CD4-positive, alpha-beta T cell treated with Interleukin-17A for 1 hour (primary cell): ENCODE measurements around the gene CCN5.
"Not testable (repeated sequence)": the region's sequence is repeated elsewhere in the genome, so short reads cannot be mapped to it uniquely, and the experiment has no call there.

Experiments used
- DNase-seq: peaks from one replicate; pipeline ENCODE4 v3.0.0-alpha.2; 2020

Gene CCN5

GRCh38 chr20:44695295-44695673 lies 19.9 kb upstream of the CCN5 start:
- no peak for DNase-seq

DNA sequence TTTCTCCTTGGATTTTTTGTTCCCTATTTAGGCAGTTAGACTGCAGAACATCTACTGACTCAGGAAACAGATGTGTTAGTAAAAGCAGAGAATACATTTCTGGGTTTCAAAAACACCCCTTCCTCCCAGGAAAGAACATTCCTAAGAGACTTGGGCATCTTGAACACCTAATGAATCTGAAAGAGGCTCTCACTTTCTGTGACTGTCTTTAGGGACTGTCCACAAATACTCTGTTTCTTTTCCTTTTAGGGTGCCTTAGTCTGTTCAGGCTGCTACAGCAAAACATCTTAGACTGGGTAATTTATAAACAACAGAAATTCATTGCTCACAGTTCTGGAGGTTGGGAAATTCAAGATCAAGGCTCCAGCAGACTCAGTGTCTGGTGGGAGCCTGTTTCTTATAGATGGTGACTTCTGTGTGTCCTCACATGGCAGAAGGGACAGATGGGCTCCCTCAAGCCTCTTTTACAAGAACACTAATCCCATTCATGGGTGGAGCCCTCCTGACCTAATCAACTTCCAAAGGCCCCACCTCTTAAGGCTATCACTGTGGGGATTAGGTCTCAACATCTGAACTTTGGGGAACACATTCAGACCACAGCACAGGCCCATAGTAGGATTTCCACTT lies 19.4 kb upstream of the CCN5 start:
- no peak for DNase-seq

- no peak for DNase-seq
Observed at GRCh38 chr20:44696315-44696714, 18.9 kb upstream of the CCN5 start.

DNA sequence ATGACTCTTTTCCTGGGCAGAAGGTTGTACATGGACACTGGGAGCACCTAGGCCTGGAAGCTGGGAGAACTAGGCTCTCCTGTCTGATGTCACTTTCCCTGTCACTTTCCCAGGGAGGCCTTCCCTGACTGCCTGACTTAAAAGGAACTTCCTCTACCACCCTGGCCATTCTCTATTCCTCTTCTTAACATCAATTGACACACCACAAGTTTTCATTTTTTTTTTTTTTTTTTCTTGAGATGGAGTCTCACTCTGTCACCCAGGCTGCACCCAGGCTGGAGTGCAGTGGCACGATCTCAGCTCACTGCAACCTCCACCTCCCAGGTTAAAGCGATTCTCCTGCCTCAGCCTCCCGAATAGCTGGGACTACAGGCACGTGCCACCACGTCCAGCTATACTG lies 18.1 kb upstream of the CCN5 start:
- not testable (repeated sequence) for DNase-seq

DNA sequence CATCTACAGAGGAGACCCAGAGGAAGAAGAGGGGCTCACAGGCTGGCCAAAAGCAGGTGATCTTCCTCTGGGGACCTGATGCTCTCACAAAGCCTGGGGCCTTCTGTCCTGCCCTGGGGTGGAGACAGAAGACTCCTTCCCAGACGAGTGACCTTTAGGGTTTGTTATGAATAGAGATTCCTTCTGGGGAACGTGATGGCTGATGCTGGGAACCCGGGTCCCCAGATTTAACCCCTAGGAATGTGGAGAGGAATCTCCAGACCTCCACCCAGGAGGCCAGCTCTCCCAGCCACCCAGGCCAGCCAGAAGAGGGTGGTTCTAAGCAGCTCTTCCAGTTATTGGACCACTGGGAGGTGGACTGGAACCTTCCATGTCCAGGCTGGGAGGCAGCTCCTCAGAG lies 16.8 kb upstream of the CCN5 start:
- DNase-seq, result no peak

DNA sequence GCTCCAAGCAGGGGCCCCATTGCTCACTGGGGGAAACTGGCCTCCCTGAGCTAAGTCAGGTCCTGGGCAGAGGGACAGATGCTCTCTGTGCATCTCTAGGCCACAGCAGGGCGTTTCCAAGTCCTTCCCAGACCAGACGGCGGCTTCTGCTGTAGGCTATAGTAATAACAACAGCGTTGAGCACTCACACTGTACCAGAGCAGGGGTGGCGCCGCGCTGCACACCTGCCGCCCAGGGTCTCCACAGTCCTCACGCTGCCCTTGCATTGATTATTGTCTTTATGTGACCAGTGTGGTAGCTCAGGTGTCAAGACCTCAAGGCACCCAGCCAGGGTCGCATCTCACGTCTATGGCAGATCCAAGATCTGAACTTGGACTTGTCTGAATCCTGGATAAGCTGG lies 14.9 kb upstream of the CCN5 start:
- DNase-seq, result no peak

DNA sequence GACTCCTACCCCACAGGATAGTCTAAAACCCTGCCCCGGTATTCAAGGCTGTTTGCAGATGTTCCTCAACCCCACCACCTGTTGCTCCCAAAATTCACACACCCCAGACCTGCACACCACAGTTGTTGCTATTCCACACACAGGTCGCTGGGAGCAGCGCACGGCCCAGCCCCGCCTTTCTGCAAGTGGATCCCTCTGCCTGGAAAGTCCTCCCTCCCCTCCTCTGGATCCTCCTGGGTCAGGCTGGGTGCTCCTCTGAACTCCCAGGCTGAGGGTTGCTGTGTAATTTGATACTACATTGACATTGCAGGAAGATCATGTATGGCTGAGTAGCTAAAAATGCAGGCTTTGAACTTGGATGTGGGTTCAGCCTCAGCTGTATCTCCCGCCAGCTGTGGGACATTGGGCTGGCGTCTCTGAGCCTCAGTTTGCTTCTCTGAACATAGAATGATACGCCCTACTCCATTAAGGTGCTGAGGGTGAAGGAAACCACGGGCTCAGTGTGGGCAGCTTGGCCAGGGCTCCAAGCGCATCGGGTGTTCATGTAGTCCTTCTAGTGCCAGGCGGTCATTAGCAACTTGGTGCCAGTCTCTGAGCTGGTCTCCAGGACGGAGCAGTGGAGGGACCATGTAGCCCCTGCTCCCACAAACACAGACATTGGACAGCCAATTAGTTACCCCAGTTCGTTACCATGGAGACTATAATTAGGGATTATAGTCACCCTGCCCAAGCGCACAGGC lies 13.9 kb upstream of the CCN5 start:
- DNase-seq, result no peak

DNA sequence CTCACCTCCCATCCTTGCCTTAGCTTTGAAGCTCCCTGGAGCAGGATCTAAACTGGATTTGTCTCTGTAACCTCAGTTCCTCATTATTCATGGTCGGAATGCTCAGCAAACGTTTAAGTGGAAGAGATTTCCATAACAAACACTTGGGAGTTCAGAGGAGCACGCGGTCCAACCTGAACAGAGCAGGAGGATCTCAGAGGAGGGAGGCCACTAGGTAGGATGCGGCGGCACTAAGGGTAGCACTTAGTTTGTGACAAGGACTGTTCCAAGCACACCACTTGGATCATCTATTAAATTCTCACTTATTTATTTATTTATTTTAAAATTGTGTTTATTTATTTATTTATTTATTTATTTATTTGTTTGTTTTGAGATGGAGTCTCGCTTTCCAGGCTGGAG lies 13.3 kb upstream of the CCN5 start:
- no peak for DNase-seq

- no peak for DNase-seq
Observed at GRCh38 chr20:44702776-44703175, 12.4 kb upstream of the CCN5 start.

- no peak for DNase-seq
Observed at GRCh38 chr20:44703183-44703925, 11.8 kb upstream of the CCN5 start.

DNA sequence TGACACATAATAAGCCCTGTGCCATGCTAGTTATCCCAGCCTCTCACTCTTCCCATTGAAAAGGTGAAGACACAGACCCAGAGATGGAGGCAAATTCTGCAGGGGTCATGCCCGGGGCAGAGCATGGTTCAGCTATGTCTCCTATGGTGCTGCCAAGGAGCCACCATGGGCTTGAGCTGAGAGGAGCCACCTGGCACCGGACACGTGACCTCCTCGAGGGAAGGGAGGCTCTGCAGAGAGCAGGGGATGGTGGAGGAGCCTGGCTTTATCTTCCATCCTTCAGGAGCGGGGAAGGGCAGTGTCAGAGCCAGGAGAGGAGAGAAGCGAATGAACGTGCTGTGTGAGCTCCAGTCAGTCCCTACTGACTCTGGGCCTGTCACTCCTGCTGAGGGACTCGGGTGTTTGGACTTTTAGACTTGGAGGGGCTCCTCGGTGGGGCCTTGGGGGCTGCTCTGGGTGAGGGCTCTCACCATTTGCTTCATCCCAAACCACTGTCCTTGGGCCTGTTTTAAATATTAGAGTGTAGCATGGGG lies 11.1 kb upstream of the CCN5 start:
- no peak for DNase-seq

DNA sequence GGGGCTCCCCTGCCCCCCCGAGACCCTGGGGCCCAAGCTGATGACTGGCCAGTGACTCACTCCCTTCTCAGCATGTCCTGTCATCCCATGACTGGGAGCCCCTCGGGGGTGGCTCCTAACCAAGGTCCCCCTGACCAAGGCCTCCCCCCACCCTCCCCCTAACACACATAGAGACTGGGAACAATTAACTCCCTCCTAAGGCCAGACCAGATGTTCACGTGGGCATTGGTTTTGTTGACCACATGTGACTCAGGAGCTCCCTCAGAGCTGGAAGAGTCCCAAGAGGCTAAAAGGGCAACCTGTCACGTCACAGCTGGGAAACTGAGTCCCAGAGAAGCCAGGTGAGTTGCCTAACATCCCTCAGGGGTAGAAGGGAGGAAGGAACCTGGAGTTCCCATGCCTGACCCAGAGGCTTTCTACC lies 10.6 kb upstream of the CCN5 start:
- DNase-seq, result no peak

DNA sequence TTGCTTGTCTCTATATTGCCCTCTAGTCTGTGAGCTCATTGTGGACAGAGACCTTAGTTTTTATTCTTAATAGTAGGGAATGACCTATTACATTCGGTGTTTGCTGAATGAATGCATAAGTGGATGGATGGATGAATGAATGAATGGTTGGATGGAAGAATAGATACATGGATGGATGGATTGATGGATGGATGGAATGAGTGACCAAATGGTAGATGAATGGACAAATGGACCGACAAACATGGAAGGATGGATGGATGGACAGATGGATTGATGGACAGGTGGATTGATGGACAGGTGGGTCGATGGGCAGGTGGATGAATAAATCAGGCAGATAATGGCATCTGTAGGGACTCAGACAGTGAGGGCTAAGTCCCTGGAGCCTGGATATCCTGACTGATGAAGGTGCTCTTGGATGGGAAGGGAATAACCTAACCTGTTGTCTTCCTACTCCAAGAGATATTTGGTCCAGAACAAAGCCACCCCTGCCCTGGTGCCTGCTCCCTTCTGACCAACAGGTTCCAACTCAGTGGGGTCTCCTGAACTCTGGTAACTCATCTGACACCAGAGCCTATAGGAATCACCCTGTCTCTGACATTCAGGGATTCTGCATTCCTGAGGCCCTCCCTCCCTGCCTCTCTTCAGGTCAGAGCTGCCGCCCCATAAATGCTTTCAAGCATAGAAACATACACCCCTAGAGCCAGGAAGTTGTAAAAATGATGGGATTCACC lies 9.6 kb upstream of the CCN5 start:
- DNase-seq, result no peak

GRCh38 chr20:44706301-44707017 lies 8.7 kb upstream of the CCN5 start:
- no peak for DNase-seq

GRCh38 chr20:44707018-44707579 lies 8.1 kb upstream of the CCN5 start:
- DNase-seq, result no peak

GRCh38 chr20:44709380-44709779 lies 5.8 kb upstream of the CCN5 start:
- no peak for DNase-seq

- no peak for DNase-seq
Observed at GRCh38 chr20:44709797-44710196, 5.4 kb upstream of the CCN5 start.

DNA sequence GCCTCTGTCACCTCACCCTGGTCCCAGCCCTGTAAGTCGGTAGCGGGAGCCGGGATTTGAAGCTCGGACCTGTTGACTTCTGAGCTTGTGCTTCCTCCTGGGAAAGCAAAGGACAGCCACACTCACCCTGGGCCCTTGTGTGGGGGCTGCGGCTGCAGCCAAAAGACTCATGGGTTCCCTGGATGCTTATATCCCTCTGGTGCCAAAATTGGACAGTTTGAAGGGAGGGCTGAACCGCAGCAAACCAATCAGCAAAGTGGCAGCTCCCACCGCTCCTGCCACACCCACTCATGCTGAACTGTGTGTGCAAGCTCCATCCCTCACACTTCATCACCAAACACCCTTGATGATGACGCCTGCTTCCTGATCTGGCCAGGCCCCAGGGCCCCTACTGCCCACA lies 3.9 kb upstream of the CCN5 start:
- DNase-seq, result no peak

GRCh38 chr20:44714102-44714700 lies 968 bp upstream of the CCN5 start:
- DNase-seq, result no peak

- no peak for DNase-seq
Observed at GRCh38 chr20:44715499-44716308, 535 bp downstream of the CCN5 start.
